Measurements from ENCODE around the gene PARP4. TPM values are rescaled to one million over a fixed set of nuclear protein-coding genes. Genes with fewer than 3 reads are reported as not detected.
"Not testable (repeated sequence)": the region's sequence is repeated elsewhere in the genome, so short reads cannot be mapped to it uniquely, and the experiment has no call there.

PARP4 gene
- total RNA-seq, 6 experiments from 2014 or later = 23.0 to 41.2 (median 36.5) TPM

GRCh38 chr13:24489721-24490120, 22.9 kb downstream of the PARP4 start:
- Histone ChIP-seq H3K4me1 (no peaks in the 10 kb centered on the region), H3K36me3 (peaks cover 8 to 89% (median 32%) of the 10 kb centered on the region in 4 donors), H3K9me3 (no peaks in the 10 kb centered on the region), H3K4me3 (no peak overlapping the region), H3K27me3 (no peaks in the 10 kb centered on the region), H3K27ac (no peak overlapping the region)
- 100% methylated on average over 4 of the region's 6 CpGs for WGBS (ENCODE audit: insufficient coverage, low coverage, low lambda C conversion rate, missing lambda C conversion rate)
- intact Hi-C loops (cut with DNase I) = no loop called here
- ATAC-seq (no peak), DNase-seq (no peak)
- no peak for TF ChIP-seq POLR2A (IDR thresholded peaks at IDR 0.05)
- no peak for TF ChIP-seq CTCF (IDR thresholded peaks at IDR 0.05)

GRCh38 chr13:24488092-24488491, 24.5 kb downstream of the PARP4 start:
- WGBS (ENCODE audit: insufficient coverage, low coverage, low lambda C conversion rate, missing lambda C conversion rate) = 67% methylated on average over 3 of the region's 8 CpGs
- ATAC-seq; H3K4me1 ChIP-seq; intact Hi-C loops (cut with DNase I); H3K27ac ChIP-seq; H3K4me3 ChIP-seq; H3K9me3 ChIP-seq; DNase-seq; H3K27me3 ChIP-seq: not testable (repeated sequence)
- H3K36me3 ChIP-seq = peaks cover 8 to 87% (median 33%) of the 10 kb centered on the region in 4 donors

- H3K9me3 ChIP-seq; H3K4me1 ChIP-seq; DNase-seq; ATAC-seq; H3K4me3 ChIP-seq; H3K27me3 ChIP-seq; H3K27ac ChIP-seq; intact Hi-C loops (cut with DNase I): not testable (repeated sequence)
- WGBS (ENCODE audit: insufficient coverage, low coverage, low lambda C conversion rate, missing lambda C conversion rate) = 80% methylated on average over 3 of the region's 3 CpGs
- H3K36me3 ChIP-seq = peaks cover 0 to 84% (median 36%) of the 10 kb centered on the region in 4 donors
These were observed 26.4 kb downstream of the PARP4 start for GRCh38 chr13:24486017-24486657.

- DNase-seq (no peak), ATAC-seq (peak in 1 of 4 donors; percentile 25)
- intact Hi-C loops (cut with DNase I) = no loop called here
- H3K4me1 ChIP-seq = no peaks in the 10 kb centered on the region
- H3K27me3 ChIP-seq = no peaks in the 10 kb centered on the region
- H3K36me3 ChIP-seq = peaks cover 0 to 80% (median 20%) of the 10 kb centered on the region in 4 donors
- no peak overlapping the region for H3K27ac ChIP-seq
- H3K4me3 ChIP-seq = no peak overlapping the region
- no peaks in the 10 kb centered on the region for H3K9me3 ChIP-seq
- TF ChIP-seq CTCF (IDR thresholded peaks at IDR 0.05) = no peak
- TF ChIP-seq POLR2A (IDR thresholded peaks at IDR 0.05) = no peak
- WGBS (ENCODE audit: insufficient coverage, low coverage, low lambda C conversion rate, missing lambda C conversion rate) = 95% methylated on average over 4 of the region's 5 CpGs
These were observed 38.9 kb downstream of the PARP4 start for GRCh38 chr13:24473686-24474085.

- intact Hi-C loops (cut with DNase I); H3K27me3 ChIP-seq; ATAC-seq; DNase-seq; H3K9me3 ChIP-seq; H3K4me1 ChIP-seq; H3K27ac ChIP-seq; H3K4me3 ChIP-seq: not testable (repeated sequence)
- 39% methylated on average over 2 of the region's 5 CpGs for WGBS (ENCODE audit: insufficient coverage, low coverage, low lambda C conversion rate, missing lambda C conversion rate)
- peaks cover 0 to 81% (median 16%) of the 10 kb centered on the region in 4 donors for H3K36me3 ChIP-seq
These were observed 40.4 kb downstream of the PARP4 start for GRCh38 chr13:24472129-24472528.

- Histone ChIP-seq H3K4me1 (no peaks in the 10 kb centered on the region), H3K36me3 (peaks cover 0 to 44% (median 8%) of the 10 kb centered on the region in 4 donors), H3K27me3 (no peaks in the 10 kb centered on the region), H3K9me3 (no peaks in the 10 kb centered on the region), H3K27ac (no peak overlapping the region), H3K4me3 (no peak overlapping the region)
- intact Hi-C loops (cut with DNase I) = no loop called here
- TF ChIP-seq POLR2A (IDR thresholded peaks at IDR 0.05) = no peak
- TF ChIP-seq CTCF (IDR thresholded peaks at IDR 0.05) = no peak
- ATAC-seq = no peak
- 44% methylated on average over 2 of the region's 2 CpGs for WGBS (ENCODE audit: insufficient coverage, low coverage, low lambda C conversion rate, missing lambda C conversion rate)
- DNase-seq = no peak
These were observed 49.5 kb downstream of the PARP4 start for GRCh38 chr13:24463078-24463477.

All from right lobe of liver (tissue), 6 donors.